Thyroid gland (tissue), 4 donors: Measurements from ENCODE around the gene EIF4H. TPM values are rescaled to one million over a fixed set of nuclear protein-coding genes. Genes with fewer than 3 reads are reported as not detected.

Experiments
- DNase-seq, 2 donors: peaks; one replicate each; pipeline ENCODE4 v3.0.0-alpha.2; 2019
- H3K27ac ChIP-seq, 3 donors: fragments of 200-600 bp; sonication (generic); 1 replicate in 2 of 3; 2 replicates in 1 of 3; pipeline ENCODE4 v1.5.1; 2016 to 2019; ENCODE audit warnings: mild to moderate bottlenecking in 1 of 3, moderate library complexity in 1 of 3
- H3K27me3 ChIP-seq: fragments of 200-600 bp; sonication (generic); one replicate; pipeline ENCODE4 v1.5.1; 2019
- H3K36me3 ChIP-seq, 2 donors: fragments of 200-600 bp; sonication (generic); one replicate each; pipeline ENCODE4 v1.5.1; 2016 to 2019
- H3K4me1 ChIP-seq, 2 donors: fragments of 200-600 bp; sonication (generic); one replicate each; pipeline ENCODE4 v1.5.1; 2017 to 2019
- H3K4me3 ChIP-seq, 3 donors: fragments of 200-600 bp; sonication (generic); replicated peaks in 1 of 3; 1 replicate in 2 of 3; 2 replicates in 1 of 3; pipeline ENCODE4 v1.5.1; 2016; ENCODE audit warnings: mild to moderate bottlenecking in 1 of 3
- H3K9me3 ChIP-seq: fragments of 200-600 bp; sonication (generic); one replicate; pipeline ENCODE4 v1.5.1; 2017
- CTCF ChIP-seq, 6 experiments: fragments of 200-600 bp in 3 of 6; fragments of 450-650 bp in 3 of 6; sonication (generic) in 3 of 6; IDR thresholded peaks; one replicate each; pipeline ENCODE4 v1.5.1; 2016 to 2019; ENCODE audit warnings: antibody characterized with exemption in 6 of 6, mild to moderate bottlenecking in 2 of 6, inconsistent platforms in 1 of 6, moderate library complexity in 1 of 6
- POLR2A ChIP-seq, 2 donors: fragments of 450-650 bp; IDR thresholded peaks; one replicate each; pipeline ENCODE4 v1.6.1; 2017; ENCODE audit warnings: antibody characterized with exemption in 2 of 2, mild to moderate bottlenecking in 2 of 2, moderate library complexity in 1 of 2
- WGBS, 2 donors: methylation state at CpG; one replicate each; pipeline ENCODE4 v1.1.5; 2017; 5-methylcytosine and 5-hydroxymethylcytosine counted together
- intact Hi-C: fragments of 100-400 bp; cut with DNase I; formaldehyde crosslinking; loops from one replicate; pipeline ENCODE4 v1.15.1; 2023
- total RNA-seq, 4 donors: library from RNA; depleted of rRNA; stranded (reverse); fragments of >200 nt; gene quantifications; one replicate each; pipeline ENCODE4 v1.2.3, GENCODE V29; 2016

The EIF4H gene
- total RNA-seq, 4 donors from 2014 or later: 267 to 323 (median 298) TPM

GRCh38 chr7:74179935-74180604 is 5.9 kb downstream of the EIF4H start:
- no peak for DNase-seq
- Histone ChIP-seq H3K27me3 (no peaks in the 10 kb centered on the region), H3K9me3 (no peaks in the 10 kb centered on the region), H3K4me1 (peaks cover 87 to 92% of the 10 kb centered on the region in 2 donors), H3K4me3 (no peak overlapping the region), H3K36me3 (no peaks in the 10 kb centered on the region), H3K27ac (peak overlapping the region in 1 of 3 donors; percentile 74)
- 72 to 75% methylated on average over 3 of the region's 3 CpGs for WGBS, 2 donors
- TF ChIP-seq CTCF (IDR thresholded peaks at IDR 0.05) (no peak), POLR2A (IDR thresholded peaks at IDR 0.05) (no peak)
- intact Hi-C loops: loop anchor here (5.0 kb wide), 1 partner anchor 113 kb away; no protein-coding TSS in a partner anchor

- H3K36me3 ChIP-seq: no peaks in the 10 kb centered on the region
- H3K4me3 ChIP-seq: no peak overlapping the region
- TF ChIP-seq POLR2A (IDR thresholded peaks at IDR 0.05) (no peak), CTCF (IDR thresholded peaks at IDR 0.05) (no peak)
- peak overlapping the region in 1 of 3 donors; percentile 74 for H3K27ac ChIP-seq
- H3K9me3 ChIP-seq: no peaks in the 10 kb centered on the region
- no peak for DNase-seq
- intact Hi-C loops: loop anchor here (5.0 kb wide), 1 partner anchor 114 kb away; no protein-coding TSS in a partner anchor
- WGBS, 2 donors: 90 to 95% methylated on average over 1 of the region's 1 CpG
- H3K27me3 ChIP-seq: no peaks in the 10 kb centered on the region
- peaks cover 85 to 96% of the 10 kb centered on the region in 2 donors for H3K4me1 ChIP-seq
Observed at GRCh38 chr7:74180866-74181265, 6.7 kb downstream of the EIF4H start.

- peak overlapping the region in 1 of 3 donors; percentile 32 for H3K27ac ChIP-seq
- no peaks in the 10 kb centered on the region for H3K27me3 ChIP-seq
- intact Hi-C loops: loop anchor here (5.0 kb wide), 1 partner anchor 115 kb away; no protein-coding TSS in a partner anchor
- 72 to 75% methylated on average over 5 of the region's 5 CpGs for WGBS, 2 donors
- peaks cover 82 to 92% of the 10 kb centered on the region in 2 donors for H3K4me1 ChIP-seq
- no peaks in the 10 kb centered on the region for H3K36me3 ChIP-seq
- no peak overlapping the region for H3K4me3 ChIP-seq
- DNase-seq: no peak
- H3K9me3 ChIP-seq: no peaks in the 10 kb centered on the region
- TF ChIP-seq POLR2A (IDR thresholded peaks at IDR 0.05) (no peak), CTCF (IDR thresholded peaks at IDR 0.05) (no peak)
Observed at GRCh38 chr7:74181821-74182220, 7.7 kb downstream of the EIF4H start.

- no peak overlapping the region for H3K4me3 ChIP-seq
- peak overlapping the region; percentile 17 to 56 (median 32) for H3K27ac ChIP-seq
- no peaks in the 10 kb centered on the region for H3K27me3 ChIP-seq
- peaks cover 81 to 92% of the 10 kb centered on the region in 2 donors for H3K4me1 ChIP-seq
- TF ChIP-seq CTCF (IDR thresholded peaks at IDR 0.05) (no peak), POLR2A (IDR thresholded peaks at IDR 0.05) (no peak)
- DNase-seq: no peak
- no peaks in the 10 kb centered on the region for H3K9me3 ChIP-seq
- intact Hi-C loops: loop anchor here (5.0 kb wide), 1 partner anchor 115 kb away; no protein-coding TSS in a partner anchor
- H3K36me3 ChIP-seq: peaks cover 0 to 3% of the 10 kb centered on the region in 2 donors
- WGBS, 2 donors: 79 to 81% methylated on average over 6 of the region's 6 CpGs
Observed at GRCh38 chr7:74182453-74183090, 8.4 kb downstream of the EIF4H start.

GRCh38 chr7:74183142-74183541 is 9.0 kb downstream of the EIF4H start:
- DNase-seq: peak; percentile 64 to 73
- Histone ChIP-seq H3K4me1 (peaks cover 75 to 92% of the 10 kb centered on the region in 2 donors), H3K27ac (peak overlapping the region; percentile 17 to 56 (median 32)), H3K9me3 (no peaks in the 10 kb centered on the region), H3K27me3 (no peaks in the 10 kb centered on the region), H3K36me3 (peaks cover 4 to 9% of the 10 kb centered on the region in 2 donors), H3K4me3 (no peak overlapping the region)
- TF ChIP-seq CTCF (IDR thresholded peaks at IDR 0.05) (no peak), POLR2A (IDR thresholded peaks at IDR 0.05) (no peak)
- WGBS, 2 donors: 35 to 37% methylated on average over 3 of the region's 3 CpGs
- intact Hi-C loops: loop anchor here (5.0 kb wide), 1 partner anchor 116 kb away; no protein-coding TSS in a partner anchor
